Myometrial cell (primary cell): ENCODE results near the gene PRAF2. TPM values are rescaled to one million over a fixed set of nuclear protein-coding genes. Genes with fewer than 3 reads are reported as not detected.

Experiments
- total RNA-seq: library from RNA; depleted of rRNA; stranded (reverse); fragments of >200 nt; gene quantifications from 2 replicates; pipeline ENCODE4 v1.2.3, GENCODE V29; 2015

Gene PRAF2, protein sequence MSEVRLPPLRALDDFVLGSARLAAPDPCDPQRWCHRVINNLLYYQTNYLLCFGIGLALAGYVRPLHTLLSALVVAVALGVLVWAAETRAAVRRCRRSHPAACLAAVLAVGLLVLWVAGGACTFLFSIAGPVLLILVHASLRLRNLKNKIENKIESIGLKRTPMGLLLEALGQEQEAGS
- 19.7 and 34.6 TPM in 2 replicates for total RNA-seq

GRCh38 chrX:49073601-49074575, at the start of gene PRAF2:
Gene PRAF2 (minus strand): TSS chrX:49074002. CDS start chrX:49073987, 15 bp downstream.

DNA sequence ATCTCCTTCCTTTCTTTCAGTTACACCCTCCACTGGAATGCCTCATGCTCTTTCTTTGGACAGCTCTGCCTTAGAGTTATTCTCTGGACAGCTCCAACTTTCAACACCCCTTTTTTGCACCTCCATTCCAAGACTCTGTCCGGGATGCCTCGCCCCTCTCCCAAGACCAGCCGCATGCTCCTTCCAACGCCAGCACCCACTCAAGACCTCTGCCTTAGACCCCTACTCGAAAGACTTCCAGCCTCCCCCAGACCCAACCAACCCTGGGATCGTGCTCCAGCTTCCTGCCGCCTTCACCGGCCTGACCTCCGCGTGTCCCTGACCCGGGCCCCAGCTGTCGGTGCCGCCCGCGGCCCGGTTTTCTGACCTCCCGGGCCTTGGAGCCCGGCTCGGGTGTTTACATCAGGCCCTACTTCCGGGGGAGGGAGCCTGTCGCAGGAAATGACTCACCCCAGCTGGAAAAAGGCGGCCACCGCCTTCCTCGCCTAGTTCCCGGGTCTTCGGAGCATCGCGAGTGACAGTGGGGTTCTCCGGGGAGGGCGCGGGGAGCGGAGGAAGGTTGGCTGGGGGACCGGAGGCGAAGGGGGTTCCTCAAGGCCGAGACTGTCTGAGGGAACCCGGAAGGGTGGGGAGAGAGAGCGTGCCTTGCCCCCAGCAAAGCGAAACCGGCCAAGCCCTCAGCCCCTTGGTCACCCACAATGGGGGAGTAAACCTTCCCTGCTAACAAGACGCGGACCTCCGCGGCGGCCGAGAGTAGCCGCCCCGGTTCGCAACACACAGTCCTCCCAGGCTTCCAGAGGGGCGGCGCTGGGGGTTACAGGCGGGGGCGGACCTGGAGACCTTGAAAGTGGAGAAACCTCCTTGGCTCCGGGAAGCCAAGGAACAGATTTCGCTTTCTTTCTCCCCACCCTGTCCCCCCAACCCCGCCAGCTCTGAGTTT, 6.0 kb upstream of the PRAF2 start, which contains the start of gene WDR45:
WDR45 (minus strand) TSS at position 399 of the 940 bp plus-strand sequence. CDS start 1,792 bp downstream, outside the sequence.

DNA sequence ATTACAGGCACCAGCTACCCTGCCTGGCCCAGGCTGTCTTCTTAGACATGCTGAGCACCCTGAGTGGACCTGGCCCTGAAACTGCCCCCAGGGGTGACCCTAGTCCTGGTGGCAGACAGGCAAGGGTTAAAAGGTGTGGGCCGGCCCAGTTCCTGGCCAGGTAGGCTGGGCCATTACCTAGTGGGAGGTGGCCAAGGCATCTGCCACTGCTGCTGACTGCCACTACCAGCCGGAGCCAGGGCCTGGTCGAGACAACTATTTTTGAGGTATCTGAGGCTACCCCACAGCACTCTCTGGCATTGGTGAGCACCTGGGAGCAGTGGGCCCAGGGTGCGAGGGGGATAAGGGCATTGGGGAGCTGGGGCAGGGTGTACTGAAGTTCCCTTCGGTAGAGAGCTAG, 15.0 kb downstream of the PRAF2 start, which contains the start of gene CCDC120:
CCDC120 (plus strand) TSS at position 206 of the 400 bp plus-strand sequence. CDS start 3,043 bp downstream, outside the sequence.

GRCh38 chrX:49043220-49043986, 30.4 kb downstream of the PRAF2 start, which contains the start of gene TFE3:
Gene TFE3 (minus strand): TSS chrX:49043357. CDS start chrX:49043226, 131 bp downstream.

Other genes with a start within 250 kb of the PRAF2 start
- gene ERAS, start 247.5 kb downstream of the PRAF2 start, total RNA-seq = not detected in 2 replicates
- 0.53 TPM in 1 of 2 replicates, not detected in the other for gene PCSK1N, start 238.4 kb downstream of the PRAF2 start, total RNA-seq
- 43.5 and 45.7 TPM in 2 replicates for gene TIMM17B, start 176.2 kb downstream of the PRAF2 start, total RNA-seq
- gene PQBP1, start 176.1 kb downstream of the PRAF2 start, total RNA-seq = 56.4 and 83.3 TPM in 2 replicates
- gene SLC35A2, start 162.4 kb downstream of the PRAF2 start, total RNA-seq = 41.5 and 46.1 TPM in 2 replicates
- gene PIM2, start 155.0 kb downstream of the PRAF2 start, total RNA-seq = 6.9 and 7.4 TPM in 2 replicates
- 39.2 and 48.0 TPM in 2 replicates for gene OTUD5, start 116.4 kb downstream of the PRAF2 start, total RNA-seq
- 1.4 and 2.0 TPM in 2 replicates for gene KCND1, start 102.2 kb downstream of the PRAF2 start, total RNA-seq
- gene GRIPAP1, start 71.7 kb downstream of the PRAF2 start, total RNA-seq = 11.3 and 19.0 TPM in 2 replicates
- gene TFE3, start 30.6 kb downstream of the PRAF2 start, total RNA-seq = 66.3 and 69.2 TPM in 2 replicates
- gene CCDC120, start 15.0 kb downstream of the PRAF2 start, total RNA-seq = 0.58 and 1.4 TPM in 2 replicates
- 55.6 and 65.9 TPM in 2 replicates for gene WDR45, start 5.9 kb upstream of the PRAF2 start, total RNA-seq
- gene GPKOW, start 49.7 kb upstream of the PRAF2 start, total RNA-seq = 27.4 and 34.4 TPM in 2 replicates
- 1.4 and 6.3 TPM in 2 replicates for gene MAGIX, start 88.8 kb upstream of the PRAF2 start, total RNA-seq
- 118 TPM in 2 replicates for gene PLP2, start 97.9 kb upstream of the PRAF2 start, total RNA-seq
- gene PRICKLE3, start 112.4 kb upstream of the PRAF2 start, total RNA-seq = 5.8 and 8.5 TPM in 2 replicates
- gene SYP, start 126.2 kb upstream of the PRAF2 start, total RNA-seq = 0.29 TPM in 1 of 2 replicates, not detected in the other
- not detected in 2 replicates for gene CACNA1F, start 159.3 kb upstream of the PRAF2 start, total RNA-seq
- 16.5 and 24.5 TPM in 2 replicates for gene CCDC22, start 161.5 kb upstream of the PRAF2 start, total RNA-seq
- gene FOXP3, start 190.7 kb upstream of the PRAF2 start, total RNA-seq = not detected in 2 replicates
- 0.58 and 8.2 TPM in 2 replicates for gene PPP1R3F, start 195.8 kb upstream of the PRAF2 start, total RNA-seq
- gene GAGE10, start 229.6 kb upstream of the PRAF2 start, total RNA-seq = not detected in 2 replicates
- gene GAGE12J, start 248.0 kb upstream of the PRAF2 start, total RNA-seq = not detected in 2 replicates